GM12872 (cell line): ENCODE data around the gene EFHC2.

ENCODE experiments used
- TF ChIP-seq, protein P1 (sequence below): IDR thresholded peaks from 3 replicates; pipeline ENCODE4 v1.5.1; 2011; ENCODE audit warnings: low read depth, mild to moderate bottlenecking, low read length, moderate library complexity; ENCODE audit not compliant: insufficient read depth

The EFHC2 gene

DNA sequence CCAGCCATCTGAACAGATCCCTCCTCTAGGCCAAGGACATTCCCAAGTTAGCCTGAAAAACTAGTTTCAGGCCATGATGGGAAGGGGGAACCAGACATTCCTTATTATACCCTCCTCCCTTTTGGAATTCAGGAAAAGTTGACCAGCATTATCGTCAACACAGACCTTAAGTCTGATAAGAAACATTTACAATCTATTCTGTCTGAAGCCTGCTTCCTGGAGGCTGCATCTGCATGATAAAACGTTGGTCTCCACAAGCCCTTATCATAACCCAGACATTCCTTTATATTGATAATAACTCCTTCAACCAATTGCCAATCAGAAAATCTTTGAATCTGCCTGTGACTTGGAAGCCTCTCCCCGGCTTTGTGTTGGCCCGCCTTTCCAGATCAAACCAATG, 44.3 kb downstream of the EFHC2 start:
- TF ChIP-seq, protein P1, sequence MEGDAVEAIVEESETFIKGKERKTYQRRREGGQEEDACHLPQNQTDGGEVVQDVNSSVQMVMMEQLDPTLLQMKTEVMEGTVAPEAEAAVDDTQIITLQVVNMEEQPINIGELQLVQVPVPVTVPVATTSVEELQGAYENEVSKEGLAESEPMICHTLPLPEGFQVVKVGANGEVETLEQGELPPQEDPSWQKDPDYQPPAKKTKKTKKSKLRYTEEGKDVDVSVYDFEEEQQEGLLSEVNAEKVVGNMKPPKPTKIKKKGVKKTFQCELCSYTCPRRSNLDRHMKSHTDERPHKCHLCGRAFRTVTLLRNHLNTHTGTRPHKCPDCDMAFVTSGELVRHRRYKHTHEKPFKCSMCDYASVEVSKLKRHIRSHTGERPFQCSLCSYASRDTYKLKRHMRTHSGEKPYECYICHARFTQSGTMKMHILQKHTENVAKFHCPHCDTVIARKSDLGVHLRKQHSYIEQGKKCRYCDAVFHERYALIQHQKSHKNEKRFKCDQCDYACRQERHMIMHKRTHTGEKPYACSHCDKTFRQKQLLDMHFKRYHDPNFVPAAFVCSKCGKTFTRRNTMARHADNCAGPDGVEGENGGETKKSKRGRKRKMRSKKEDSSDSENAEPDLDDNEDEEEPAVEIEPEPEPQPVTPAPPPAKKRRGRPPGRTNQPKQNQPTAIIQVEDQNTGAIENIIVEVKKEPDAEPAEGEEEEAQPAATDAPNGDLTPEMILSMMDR, result no peak

DNA sequence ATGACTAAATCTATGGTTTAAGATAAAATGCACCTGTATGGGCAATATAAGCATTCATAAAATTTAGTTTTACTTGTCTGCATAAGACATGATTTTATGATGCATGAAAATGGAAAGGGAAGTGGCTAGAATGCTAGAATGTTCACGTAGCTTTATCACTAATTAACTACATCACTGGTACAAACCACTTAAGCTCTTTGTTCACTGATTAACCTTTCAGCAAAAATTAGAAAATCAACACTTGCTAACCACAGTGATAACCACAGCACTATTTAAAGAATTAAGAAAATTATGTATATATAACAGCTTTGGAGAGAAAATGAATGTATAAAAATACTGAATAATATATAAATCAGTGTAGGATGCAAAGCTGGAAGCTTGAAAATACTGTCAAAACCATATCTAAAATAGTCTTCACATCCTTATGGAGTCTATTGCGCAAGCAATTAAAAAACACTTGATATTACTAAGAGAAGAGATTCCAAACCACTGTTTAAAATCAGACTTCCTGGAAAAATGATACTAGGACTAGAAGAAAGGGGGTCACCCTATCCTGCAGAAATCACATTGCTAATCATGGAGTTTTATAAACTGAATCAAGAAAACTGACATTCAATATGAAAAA, 51.9 kb downstream of the EFHC2 start:
- TF ChIP-seq, protein P1, result no peak

DNA sequence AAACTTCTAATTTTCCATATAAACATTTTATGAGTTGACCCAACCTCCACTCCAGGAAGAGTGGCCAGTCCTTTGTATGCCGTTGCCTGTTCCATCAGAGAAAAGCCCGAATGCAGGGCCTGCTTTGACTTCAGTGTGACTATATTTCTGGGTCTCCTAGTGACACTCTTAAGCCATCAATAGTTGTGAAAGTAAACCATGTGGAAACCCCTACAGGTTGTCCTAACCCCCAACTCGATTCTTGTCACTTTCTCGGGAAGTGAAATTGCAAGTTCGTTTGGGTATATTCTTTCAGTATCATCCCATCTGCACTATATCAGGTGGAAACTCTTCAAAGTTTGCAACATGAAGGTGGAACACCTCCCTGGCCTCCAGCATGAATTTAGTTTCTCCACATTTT, 52.8 kb downstream of the EFHC2 start:
- TF ChIP-seq, protein P1, result no peak

DNA sequence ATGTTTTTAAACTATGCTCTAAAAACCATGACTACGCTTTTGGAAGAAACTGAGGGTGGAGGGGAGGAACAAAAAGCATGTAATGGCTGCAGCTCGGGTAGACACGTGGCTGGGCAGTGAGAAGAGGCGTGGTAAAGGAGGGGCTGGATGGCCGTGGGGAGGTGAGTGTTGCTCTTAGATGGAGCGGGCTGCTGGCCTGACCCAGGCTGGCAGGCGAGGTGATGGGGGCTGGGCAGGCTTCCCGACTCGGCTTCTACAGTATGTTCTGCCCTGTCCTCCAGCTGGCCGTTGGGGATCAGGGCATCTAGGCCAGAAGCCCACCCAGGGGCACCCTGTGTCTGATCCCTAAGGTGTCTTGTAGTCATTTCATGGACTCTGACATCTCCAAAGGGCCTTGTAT, 60.7 kb downstream of the EFHC2 start:
- TF ChIP-seq, protein P1, result no peak

DNA sequence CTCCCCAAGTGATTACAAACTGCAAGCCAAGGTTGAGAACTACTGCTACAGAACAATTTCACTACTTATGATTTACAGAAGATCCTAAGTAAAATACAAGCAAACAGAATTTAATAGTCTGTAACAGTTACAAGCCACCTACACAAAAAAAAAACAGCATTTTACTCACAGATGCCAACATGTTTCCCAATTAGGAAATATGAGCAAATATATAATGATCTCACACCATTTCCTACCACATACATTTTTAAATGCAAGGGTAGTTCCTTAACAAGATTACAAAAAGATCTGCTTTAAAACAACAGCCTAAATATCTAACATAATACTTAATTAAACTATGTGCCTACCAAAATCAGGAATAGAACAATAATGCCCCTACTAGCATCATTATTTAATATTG, 63.4 kb downstream of the EFHC2 start:
- TF ChIP-seq, protein P1, result no peak

DNA sequence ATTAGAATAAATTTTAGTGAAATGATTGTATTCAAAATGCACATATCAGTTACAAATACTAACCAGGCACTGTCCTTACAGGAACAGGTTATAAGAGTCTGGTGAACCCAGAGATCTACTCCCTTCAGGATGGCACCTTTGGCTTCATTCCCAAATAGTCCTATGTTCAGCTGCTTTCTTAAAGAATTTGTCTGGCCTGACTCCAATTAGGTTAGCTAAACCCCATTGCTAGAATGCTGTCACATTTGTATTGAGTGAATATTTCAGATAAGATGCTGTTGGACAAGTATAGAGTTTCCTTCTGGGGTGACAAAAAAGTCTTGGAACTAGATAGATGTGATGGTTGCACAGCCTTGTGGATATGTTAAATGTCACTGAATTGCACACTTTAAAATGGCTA, 69.4 kb downstream of the EFHC2 start:
- TF ChIP-seq, protein P1, result no peak

DNA sequence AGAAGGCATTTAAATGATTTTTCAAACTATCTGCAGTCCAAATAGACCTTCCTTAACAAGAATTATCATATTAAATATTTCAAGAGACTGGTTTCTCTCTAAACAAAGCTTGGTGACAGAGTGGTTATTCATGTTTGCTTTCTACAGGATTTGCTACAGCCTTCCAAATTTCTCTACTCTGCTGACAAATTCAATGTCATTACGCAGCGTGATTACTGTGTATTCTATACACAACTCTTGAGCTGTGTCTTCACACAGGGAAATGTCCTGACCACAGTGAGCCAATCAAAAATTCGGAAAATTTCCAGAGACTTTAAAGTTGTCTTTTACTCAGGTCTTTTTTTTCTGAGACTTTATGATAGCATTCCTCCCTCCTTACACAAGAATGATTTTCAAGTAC, 75.6 kb downstream of the EFHC2 start:
- TF ChIP-seq, protein P1, result no peak
